ENCODE data around the gene PKHD1. TPM values are rescaled to one million over a fixed set of nuclear protein-coding genes. Genes with fewer than 3 reads are reported as not detected.

Gene PKHD1
- total RNA-seq, 1 experiment from 2014 or later, result 0.09 TPM

GRCh38 chr6:51719297-51719696, 368.1 kb downstream of the PKHD1 start:
- Histone ChIP-seq H4K5ac (ENCODE audit: insufficient read length, low read depth, low read length) (no peak overlapping the region), H3K23ac (ENCODE audit: insufficient read length, low read depth, low read length) (no peak overlapping the region), H3K18ac (ENCODE audit: insufficient read length, low read depth, low read length) (no peak overlapping the region), H3K9ac (ENCODE audit: extremely low read depth, insufficient read length, low read length) (no peak overlapping the region), H3K56ac (ENCODE audit: insufficient read length, low read depth, low read length) (no peak overlapping the region), H3K79me1 (ENCODE audit: insufficient read depth, low read depth, low read length, poor library complexity, severe bottlenecking) (no peaks in the 10 kb centered on the region), H3K9me3 (ENCODE audit: control insufficient read depth, low read depth, low read length) (no peaks in the 10 kb centered on the region), H2BK120ac (ENCODE audit: low read depth, low read length, poor library complexity, severe bottlenecking) (no peak overlapping the region), H3K79me2 (ENCODE audit: insufficient read depth, low read length) (no peaks in the 10 kb centered on the region), H3K4me1 (ENCODE audit: insufficient read depth, low read length) (no peaks in the 10 kb centered on the region), H3K4ac (ENCODE audit: low read depth, low read length) (no peak overlapping the region), H3K14ac (ENCODE audit: insufficient read depth, low read length) (no peak overlapping the region), H3K4me2 (ENCODE audit: insufficient read depth, insufficient read length, low read length) (no peak overlapping the region), H2AFZ (ENCODE audit: low read length) (no peak overlapping the region), H2BK15ac (ENCODE audit: low read depth, low read length) (no peak overlapping the region), H4K8ac (replicated peaks; ENCODE audit: insufficient read length, low read depth, low read length) (no peak overlapping the region), H3K27ac (ENCODE audit: insufficient read length, low read depth, low read length) (no peak overlapping the region), H2AK5ac (ENCODE audit: insufficient read length, low read length) (no peak overlapping the region), H4K91ac (ENCODE audit: insufficient read length, low read depth, low read length) (no peak overlapping the region), H2BK12ac (ENCODE audit: insufficient read length, low read depth, low read length) (no peak overlapping the region), H2BK20ac (ENCODE audit: low read depth, low read length, poor library complexity, severe bottlenecking) (no peak overlapping the region), H2BK5ac (ENCODE audit: insufficient read length, low read length) (no peak overlapping the region), H3T11ph (ENCODE audit: low read length) (no peak overlapping the region), H3K27me3 (ENCODE audit: insufficient read depth, low read length) (no peaks in the 10 kb centered on the region), H3K23me2 (ENCODE audit: insufficient read length, low read depth, low read length, poor library complexity, severe bottlenecking) (no peaks in the 10 kb centered on the region), H4K20me1 (ENCODE audit: control insufficient read depth, insufficient read depth, insufficient read length) (no peaks in the 10 kb centered on the region)
- H3K4me3 Mint-ChIP-seq, result no peak overlapping the region
- H3K27ac Mint-ChIP-seq, result no peak overlapping the region
- no peak for TF ChIP-seq CTCF (conservative IDR thresholded peaks at IDR 0.05)
- no peaks in the 10 kb centered on the region for H3K36me3 Mint-ChIP-seq (ENCODE audit: insufficient read depth in 1 of 3, low read depth in 3 of 3)
- no CpG with 5 or more reads among the region's 1 CpG for WGBS (ENCODE audit: extremely low coverage, insufficient read length, low lambda C conversion rate)
- no peak for DNase-seq
- no peaks in the 10 kb centered on the region for H3K27me3 Mint-ChIP-seq (ENCODE audit: low read depth)
- no peaks in the 10 kb centered on the region for H3K4me1 Mint-ChIP-seq
- H3K9me3 Mint-ChIP-seq, result no peaks in the 10 kb centered on the region
